SH-SY5Y (cell line): ENCODE results near the gene KDM1B.

Experiments
- GATA2 ChIP-seq: IDR thresholded peaks from 2 replicates; pipeline ENCODE4 v1.6.1; 2011; ENCODE audit warnings: mild to moderate bottlenecking, low read depth, low read length
- GATA3 ChIP-seq: IDR thresholded peaks from 2 replicates; pipeline ENCODE4 v1.6.1; 2011; ENCODE audit warnings: low read depth, mild to moderate bottlenecking, low read length, moderate library complexity

- TF ChIP-seq GATA2 (no peak), GATA3 (no peak)
Observed at GRCh38 chr6:18266523-18266912, 111.3 kb downstream of the KDM1B start.
